GM19025 (cell line): Measurements from ENCODE around the gene NEK6.

Experiments
- ATAC-seq: cut with Tn5 transposase; IDR thresholded peaks from one replicate; pipeline ENCODE4 v1.9.1; 2021; ENCODE audit warnings: mild to moderate bottlenecking, low read depth, moderate library complexity; ENCODE audit not compliant: unreplicated experiment

The NEK6 gene

DNA sequence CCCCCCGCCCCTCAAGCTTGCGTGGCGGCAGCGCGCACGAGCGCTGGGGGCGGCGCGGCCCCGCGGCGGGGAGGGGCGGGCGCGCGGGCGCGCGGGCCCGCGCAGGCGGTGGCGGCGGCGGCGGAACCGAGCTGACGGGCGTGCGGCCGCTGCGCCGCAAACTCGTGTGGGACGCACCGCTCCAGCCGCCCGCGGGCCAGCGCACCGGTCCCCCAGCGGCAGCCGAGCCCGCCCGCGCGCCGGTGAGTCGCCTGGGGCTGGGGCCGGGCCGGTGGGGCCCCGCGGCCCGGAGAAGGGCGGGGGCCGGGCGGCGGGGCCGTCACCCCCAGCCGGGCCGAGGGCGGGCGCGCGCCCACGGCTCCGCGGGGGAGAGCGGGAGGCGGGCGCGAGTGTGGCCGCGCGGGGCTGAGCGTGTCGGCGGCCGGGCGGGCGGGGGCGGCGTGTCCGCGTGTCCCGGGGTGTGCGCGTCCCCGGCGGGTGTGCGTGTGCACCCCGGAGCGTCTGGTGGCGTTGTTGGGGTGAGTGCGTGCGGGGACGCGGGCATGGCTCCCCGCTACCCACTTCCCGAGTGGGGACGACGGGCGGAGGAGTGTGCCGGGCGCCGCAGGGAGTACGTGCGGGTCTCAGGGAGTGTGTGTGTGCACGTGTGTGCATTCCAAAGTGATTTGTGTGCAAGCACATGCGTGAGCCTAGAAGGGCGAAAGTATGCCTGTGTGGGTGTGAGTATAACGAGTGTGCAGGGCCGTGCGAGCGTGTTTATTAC is at the start of gene NEK6:
Gene NEK6, plus strand, starts transcription at position 106 of the 763 bp plus-strand sequence. CDS start 44,016 bp downstream, outside the sequence.
- peak; percentile 32 for ATAC-seq

DNA sequence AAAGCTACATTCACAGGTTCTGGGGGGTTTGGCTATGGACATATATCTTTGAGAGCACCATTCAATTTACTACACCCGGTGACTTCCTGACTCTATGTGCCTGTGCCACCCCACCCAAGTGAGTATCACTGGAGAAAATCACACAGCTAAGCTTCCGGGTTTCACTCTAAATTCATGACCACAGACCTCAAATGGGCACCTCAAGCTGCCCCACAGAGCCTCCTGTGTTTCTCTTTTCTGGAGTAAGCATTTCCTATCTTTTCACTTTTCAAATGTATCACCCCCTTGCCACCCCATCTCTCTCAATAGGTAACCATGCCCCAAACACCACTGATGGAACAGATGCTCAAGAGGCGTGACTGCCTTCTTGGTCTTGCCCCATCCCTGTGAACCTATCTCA is 49.2 kb upstream of the NEK6 start:
- no peak for ATAC-seq

DNA sequence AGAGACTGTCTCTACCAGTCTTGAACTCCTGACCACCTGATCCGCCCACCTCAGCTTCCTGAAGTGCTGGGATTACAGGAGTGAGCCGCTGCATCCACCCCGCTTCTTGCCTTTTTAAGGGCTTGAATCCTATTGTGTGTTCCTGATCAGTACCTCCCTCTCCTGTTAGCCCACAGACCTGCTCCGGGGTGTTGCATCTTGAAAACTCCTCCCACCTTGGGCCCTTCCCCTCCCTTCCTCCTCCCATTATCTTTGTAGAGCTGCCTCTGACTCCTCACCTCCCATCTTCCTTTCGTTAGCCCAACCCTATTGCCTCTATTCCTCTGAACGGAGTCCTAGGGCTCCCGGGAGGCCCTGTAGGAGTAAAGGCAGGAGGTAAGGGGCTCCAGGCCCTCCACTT is 48.5 kb upstream of the NEK6 start:
- no peak for ATAC-seq

DNA sequence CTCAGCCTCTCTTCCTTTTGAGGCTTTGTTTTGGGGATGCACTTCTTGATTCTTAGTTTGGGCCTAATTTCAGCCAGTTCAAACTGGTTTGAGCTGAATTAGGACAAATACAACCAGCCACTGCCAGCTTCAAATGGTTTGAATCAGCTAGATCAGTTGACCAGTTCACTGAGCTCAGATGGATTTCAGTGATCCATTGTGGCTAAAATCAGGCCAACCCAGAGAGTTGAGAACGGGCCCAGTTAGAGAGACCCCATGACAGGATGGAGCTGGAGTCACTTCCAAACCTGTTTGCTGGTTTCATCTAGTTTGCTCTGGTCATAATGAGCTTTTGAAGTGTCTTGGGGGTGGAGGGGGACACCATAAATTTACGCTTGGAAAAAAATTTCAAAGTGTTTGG is 48.0 kb upstream of the NEK6 start:
- ATAC-seq = no peak

DNA sequence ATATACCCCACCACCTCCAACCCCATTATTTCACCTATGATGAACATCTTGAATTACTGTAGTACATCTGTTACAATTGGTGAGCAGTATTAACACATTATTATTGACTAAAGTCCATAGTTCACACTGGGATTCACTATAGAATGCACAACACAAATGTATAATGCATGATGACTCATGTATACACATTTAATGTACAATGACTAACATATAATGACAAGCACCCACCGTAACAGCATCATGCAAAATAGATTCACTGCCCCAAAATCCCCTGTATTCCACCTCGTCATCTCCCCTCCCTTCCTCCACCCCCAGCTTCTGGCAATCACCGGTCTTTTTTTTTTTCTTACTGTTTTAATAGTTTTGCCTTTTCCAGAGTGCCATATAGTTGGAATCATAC is 47.1 kb upstream of the NEK6 start:
- peak; percentile 62 for ATAC-seq

DNA sequence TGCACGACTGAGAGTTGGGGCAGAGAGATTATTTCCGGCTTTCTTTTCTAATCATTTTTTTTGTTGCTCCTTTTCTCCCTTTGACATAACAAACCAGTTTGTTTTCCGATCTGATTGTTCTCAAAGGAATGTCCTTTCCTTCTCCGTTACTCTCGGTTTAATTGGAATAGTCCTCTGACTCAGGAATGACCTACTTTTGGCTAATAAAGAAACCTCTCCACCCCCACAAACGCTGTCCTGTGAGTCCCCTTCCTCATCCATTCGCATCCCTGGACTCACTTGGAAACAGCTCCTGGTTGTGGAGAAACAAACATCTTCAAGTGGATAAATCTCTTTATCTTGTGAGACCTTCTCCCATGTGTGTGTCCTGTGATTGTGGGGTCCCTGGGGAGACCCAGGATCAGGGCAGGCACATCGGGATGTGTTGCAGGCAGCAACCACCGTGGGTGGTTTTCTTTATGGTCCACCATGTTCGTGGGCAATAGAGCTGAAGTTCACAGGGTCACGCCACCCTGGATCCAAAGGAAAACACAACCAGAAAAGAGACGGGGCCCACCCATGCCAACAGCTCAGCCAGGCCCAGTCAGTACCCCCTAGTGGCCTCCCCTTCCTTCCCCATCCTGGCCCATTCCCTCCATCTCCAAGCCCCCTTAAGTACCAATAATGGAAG is 45.2 kb upstream of the NEK6 start:
- ATAC-seq = no peak

DNA sequence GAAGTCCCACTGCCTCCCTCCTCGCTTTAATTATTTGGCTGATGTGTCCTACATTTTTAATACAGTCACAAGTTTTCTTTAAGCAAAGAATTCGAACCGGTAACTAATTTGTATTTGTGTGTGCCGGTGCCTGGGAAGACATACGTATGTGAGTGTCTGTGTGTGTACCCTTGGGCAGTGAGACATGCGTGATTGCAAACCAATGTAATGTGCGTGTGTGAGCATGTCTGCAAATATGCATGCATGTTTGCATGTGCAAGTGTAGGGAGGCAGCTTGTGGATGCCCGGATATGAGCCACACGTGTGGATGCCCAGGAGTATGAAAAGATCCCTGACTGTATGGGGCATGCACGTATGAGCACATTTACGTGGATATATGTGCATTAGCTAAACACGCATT is 44.4 kb upstream of the NEK6 start:
- ATAC-seq = no peak

DNA sequence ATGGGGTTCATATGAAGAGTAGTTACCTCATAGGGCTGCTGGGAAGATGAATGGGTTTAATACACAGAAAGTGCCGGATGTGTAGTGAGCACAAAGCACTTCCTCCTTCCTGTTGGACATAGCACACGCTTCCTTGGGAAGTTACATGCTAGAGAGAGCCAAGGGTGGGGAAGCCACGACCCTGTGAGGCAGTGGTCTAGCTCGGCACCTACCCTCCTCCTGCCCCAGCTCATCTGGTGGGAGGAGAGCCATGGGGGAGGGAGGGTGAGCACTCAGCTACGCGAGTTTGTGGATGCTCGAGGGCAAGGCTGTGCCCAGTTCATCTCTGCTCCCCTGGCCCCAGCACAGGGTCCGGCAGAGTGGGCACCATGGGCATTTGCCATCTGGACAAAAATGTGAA is 43.6 kb upstream of the NEK6 start:
- no peak for ATAC-seq

DNA sequence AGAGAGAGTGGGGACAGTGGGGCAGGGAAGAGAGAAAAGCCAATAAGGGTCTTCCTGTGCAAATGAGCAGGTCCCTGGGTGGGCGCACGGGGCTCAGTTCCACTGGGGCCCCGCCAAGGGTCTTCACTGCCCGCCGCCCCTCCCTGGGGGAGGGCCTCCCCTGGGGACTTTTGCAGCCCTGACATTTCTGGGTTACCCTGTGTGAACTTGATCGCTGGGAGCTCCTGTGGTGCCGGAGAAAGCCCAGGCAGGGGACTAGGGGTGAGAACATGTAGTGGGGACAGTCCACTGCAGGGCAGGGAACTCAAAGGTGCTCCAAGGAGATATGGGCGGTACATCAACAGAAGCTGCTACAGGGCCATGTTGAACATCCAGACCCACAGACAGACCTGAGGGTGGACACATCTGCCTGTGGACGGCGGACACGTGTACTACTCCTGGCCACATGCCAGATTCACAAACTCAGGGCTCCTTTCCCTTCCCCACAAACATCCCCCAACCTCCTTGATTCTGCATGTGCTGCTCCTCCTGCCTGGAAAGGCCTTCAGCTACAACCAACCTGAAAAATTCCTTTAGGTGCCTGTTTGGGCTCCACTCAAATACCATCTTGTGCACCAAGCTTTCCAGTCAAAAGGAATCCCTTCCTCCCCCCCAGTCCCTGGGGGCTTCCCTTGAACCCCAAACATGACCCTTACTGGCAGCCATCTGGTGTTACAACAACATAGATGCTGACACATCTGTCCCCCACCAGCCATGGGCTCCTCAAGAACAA is 43.0 kb upstream of the NEK6 start:
- no peak for ATAC-seq

DNA sequence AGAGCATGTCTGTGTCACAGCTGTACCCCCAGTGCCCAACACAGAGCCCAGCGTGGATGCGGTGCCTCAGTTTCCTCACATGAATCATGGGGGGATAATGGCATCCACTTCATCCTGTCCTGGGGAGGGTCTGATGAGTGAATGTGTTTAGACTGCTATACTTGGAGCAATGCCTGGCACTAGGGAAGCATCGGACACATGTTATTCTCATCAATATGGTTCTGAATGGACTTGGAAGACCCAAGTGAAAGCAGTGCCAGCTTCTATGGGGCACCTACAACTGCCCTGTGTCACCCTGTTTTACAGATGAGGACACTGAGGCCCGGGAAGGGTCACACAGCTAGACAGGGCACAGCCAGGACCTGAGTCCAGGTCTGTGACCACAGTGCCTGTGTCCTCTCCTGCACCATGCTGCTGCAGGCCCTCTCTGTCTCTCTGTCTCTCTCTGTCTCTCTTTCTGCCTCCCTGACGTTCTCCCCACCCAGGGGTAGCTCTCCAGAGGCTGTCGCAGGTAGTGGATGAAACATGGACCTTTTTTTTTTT is 42.3 kb upstream of the NEK6 start:
- no peak for ATAC-seq

DNA sequence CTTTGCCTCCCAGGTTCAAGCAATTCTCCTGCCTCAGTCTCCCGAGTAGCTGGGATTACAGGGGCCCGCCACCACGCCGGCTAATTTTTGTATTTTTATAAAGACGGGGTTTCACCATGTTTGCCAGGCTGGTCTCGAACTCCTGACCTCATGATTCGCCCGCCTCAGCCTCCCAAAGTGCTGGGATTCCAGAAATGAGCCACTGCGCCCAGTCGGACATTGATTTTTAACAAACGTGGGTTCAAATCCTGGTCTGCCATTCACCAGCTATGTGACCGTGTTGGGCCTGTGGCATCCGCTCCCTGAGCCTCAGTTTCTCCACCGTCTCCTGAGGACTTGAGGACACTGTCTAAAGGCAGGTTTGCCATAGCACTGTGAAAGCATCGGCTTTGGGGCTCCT is 41.8 kb upstream of the NEK6 start:
- ATAC-seq = no peak

DNA sequence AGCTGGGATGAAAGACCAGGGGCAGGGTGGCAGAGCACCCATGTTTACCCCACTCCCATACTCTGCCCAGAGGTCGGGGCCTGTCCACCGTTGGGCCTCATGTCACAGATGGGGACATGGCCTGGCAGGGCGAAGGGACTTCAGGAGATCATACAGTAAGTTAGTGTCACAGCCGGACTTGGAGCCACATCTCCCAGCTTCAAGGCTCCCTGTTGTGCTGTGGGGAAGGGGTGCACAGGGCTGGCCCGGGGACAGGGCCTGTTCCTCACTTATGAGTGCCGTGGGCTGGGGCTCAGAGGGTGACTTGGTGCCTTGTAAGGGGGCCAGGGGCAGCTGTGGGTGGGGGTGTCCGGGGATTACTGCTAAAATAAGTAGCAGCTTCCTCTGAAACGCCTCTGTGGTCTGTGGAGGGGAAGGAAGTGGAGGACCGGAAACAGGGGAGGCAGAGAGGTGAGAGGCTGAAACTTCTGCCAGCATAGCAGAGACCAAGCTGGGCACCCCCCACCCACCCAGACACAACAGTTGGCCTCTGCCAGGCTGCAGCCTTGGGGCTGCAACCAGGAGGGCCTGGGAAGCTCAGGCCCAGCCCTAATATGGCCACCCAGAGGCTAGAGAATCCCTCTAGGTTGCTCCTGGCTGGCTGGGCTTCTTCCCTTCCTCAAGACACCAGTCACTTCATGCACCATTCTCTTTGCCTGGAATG is 41.1 kb upstream of the NEK6 start:
- ATAC-seq = no peak

DNA sequence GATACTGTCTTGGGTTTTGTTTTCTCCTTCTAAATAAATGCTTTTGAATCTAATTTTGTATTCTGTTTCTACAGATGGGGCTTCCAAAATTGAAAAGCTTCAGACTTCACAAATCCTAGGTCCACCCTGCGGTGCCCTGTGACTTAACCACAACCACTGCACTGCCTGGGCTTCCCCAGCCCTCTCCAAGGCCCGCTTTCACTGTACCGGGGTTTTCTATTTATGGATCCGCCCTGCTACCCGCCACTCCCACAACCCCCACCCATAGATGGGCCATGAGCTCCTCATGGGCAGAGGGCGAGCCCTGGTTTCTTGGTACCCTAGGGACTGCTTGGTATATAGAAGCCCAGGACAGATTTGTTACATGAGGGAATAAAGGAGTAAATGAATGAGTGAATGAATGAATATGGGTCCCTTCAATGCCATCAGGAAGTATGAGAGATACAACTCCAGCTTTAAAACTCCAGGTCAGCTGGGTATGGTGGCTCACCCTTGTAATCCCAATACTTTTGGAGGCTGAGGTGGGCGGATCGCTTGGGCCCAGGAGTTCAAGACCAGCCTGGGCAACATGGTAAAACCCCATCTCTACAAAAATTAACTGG is 39.8 kb upstream of the NEK6 start:
- no peak for ATAC-seq

DNA sequence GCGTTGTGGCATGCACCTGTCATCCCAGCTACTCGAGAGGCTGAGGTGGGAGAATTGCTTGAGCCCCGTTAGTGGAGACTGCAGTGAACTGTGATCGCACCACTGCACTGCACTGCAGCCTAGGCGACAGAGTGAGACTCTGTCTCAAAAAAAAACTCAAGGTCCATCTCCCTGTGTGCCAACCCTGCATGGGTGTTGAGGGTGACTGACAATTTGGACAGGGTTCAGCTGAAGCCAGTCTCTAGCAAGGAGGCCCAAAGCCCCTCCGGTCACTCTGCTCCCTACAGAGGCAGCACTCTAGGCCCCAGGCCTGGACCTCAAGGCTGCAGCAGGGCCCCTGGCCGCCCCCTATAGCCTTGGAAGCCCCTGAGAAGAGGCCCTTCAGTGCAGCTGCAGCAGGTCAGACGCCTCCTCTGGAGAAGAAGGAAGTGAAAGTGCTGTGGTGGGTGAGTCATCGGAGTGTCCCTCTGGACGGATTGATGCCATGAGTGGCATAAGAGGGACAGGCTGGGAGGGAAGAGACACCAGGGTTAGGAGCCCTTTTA is 39.2 kb upstream of the NEK6 start:
- ATAC-seq = peak; percentile 64

DNA sequence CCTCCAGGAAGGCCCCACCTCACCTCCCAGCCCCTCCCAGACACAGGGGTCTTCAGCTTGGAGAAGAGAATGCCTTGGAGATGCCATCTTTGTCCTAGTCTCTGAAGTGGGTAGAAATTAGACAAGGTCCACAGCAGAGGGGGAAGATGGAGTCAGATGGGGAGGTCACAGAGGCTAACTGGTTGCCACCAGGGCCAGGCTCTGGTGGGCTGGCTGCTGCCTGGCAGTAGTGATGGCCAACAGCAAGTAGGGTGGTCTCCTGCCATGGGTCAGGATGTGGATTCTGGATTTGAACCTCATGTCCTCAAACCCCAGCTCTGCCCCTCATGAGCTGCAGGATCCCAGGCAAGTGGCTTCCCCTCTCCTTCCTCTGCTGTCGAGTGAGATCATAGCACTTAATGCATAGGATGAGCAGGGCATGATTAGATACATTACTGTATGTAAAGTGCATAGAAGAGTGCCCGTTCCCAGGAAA is 38.7 kb upstream of the NEK6 start:
- peak; percentile 11 for ATAC-seq

DNA sequence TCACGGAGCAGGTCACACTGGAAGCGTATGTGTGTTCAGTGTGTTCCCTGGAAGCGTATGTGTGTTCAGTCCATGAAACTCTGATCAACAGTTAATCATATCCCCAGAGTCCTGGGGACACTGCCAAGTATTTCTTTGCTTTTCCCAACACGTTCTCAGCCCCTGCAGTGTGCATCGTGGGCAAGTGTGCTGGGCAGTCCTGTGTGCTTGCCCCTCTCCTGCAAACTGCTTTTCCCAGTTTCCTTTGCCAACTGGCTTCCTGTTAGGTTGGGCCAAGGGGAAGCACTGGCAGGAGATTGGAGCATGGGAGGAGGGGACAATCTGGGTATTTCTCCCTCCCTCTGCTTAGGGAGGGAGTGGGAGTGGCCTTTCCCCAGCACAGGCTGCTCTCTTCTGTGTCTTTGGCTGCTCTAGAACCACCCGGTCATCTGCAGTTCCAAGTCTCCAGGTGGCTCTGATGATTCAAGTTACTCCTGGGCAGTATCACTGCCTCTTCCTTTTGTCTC is 36.8 kb upstream of the NEK6 start:
- no peak for ATAC-seq

DNA sequence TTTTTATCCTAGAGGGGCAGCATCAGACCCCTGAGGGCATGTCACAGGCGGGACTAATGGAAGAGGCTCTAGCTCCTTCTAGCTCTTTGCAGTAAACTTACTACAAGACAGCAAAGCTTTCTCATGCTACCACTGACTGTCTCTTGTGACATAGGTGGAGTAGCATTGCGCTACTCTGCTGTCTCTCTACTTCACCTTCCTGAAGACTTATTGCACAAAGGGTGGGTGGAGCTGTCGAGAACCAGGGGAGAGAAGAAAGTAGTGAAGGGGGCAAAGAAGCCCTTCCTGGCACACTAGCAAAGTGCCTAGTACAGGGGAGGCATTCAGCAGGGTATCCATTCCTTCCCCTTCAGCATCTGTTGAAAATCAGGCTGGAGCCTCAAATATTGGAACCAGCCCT is 36.1 kb upstream of the NEK6 start:
- no peak for ATAC-seq

DNA sequence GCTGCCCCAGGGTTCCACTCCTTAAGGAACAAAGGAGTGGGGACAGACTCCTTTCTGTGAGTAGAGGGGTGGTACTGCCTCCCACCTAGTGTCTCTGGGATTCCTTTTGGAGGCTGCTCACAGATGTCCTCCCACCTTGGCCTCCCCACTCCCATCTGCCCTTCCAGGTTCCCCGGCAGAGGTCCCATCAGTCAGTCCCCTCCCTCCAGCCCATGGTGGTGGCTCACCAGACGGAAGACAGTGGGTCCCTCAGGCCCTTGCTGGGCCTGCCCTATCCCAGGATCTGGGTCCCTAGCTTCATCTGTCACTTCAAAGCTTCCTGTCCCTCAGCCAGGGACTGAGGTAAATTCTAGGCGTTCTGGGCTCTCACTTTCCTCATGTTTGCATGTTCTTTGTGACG is 35.6 kb upstream of the NEK6 start:
- ATAC-seq = no peak

DNA sequence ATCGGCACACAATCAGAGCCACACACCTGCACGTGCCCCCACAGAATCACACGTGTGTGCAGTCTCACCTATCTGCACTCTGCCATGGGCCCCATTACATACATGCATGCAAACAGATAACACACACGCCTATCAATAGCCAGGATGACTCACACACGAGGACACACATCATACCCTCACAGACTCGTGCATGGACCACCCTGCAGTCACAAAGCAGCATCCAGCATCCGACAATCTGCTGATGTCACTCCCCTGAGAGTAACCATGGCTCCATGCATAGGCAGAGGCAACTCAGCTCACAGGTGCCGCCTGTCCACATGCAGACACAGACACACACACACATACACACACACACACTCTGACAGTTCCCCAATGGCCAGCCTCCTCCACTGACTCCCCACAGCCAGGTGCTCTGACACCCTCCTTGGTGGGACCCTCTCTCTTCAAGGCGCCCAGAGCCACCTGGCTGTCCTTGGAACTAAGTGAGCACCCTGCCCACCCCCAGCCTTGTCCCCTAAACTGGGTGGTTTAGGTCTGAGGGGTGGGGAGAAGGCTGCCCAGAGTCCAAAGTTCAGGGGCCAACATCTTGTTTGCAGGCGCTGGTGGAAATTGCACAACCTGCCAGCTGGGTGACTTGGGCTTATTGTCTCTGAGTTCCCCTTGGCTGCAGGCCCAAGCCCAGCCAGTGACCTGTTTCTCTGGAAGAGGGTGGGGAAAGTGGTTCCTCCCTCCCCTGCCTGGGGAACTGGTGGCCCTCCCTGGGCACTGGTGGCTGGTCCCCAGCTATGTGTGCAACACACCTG is 34.6 kb upstream of the NEK6 start:
- ATAC-seq = no peak
